GM18502 (cell line): ENCODE data around the gene CPED1.
"Not testable (repeated sequence)": the region's sequence is repeated elsewhere in the genome, so short reads cannot be mapped to it uniquely, and the experiment has no call there.

ENCODE experiments used
- ATAC-seq: cut with Tn5 transposase; IDR thresholded peaks from one replicate; pipeline ENCODE4 v1.9.1; 2021; ENCODE audit warnings: mild to moderate bottlenecking; ENCODE audit not compliant: unreplicated experiment, poor library complexity

The CPED1 gene

GRCh38 chr7:121198502-121198901, 210.0 kb downstream of the CPED1 start:
- no peak for ATAC-seq

GRCh38 chr7:121202125-121202524, 213.6 kb downstream of the CPED1 start:
- no peak for ATAC-seq

- no peak for ATAC-seq
Observed at GRCh38 chr7:121202834-121203233, 214.3 kb downstream of the CPED1 start.

GRCh38 chr7:121204537-121204936, 216.0 kb downstream of the CPED1 start:
- no peak for ATAC-seq

- ATAC-seq, result no peak
Observed at GRCh38 chr7:121205777-121206176, 217.3 kb downstream of the CPED1 start.

GRCh38 chr7:121211253-121211652, 222.7 kb downstream of the CPED1 start:
- ATAC-seq, result no peak

- no peak for ATAC-seq
Observed at GRCh38 chr7:121212036-121212435, 223.5 kb downstream of the CPED1 start.

GRCh38 chr7:121214657-121215056, 226.1 kb downstream of the CPED1 start:
- ATAC-seq, result no peak

- no peak for ATAC-seq
Observed at GRCh38 chr7:121219026-121219425, 230.5 kb downstream of the CPED1 start.

GRCh38 chr7:121221108-121221507, 232.6 kb downstream of the CPED1 start:
- ATAC-seq, result not testable (repeated sequence)

GRCh38 chr7:121228779-121229178, 240.3 kb downstream of the CPED1 start:
- ATAC-seq, result no peak

- ATAC-seq, result no peak
Observed at GRCh38 chr7:121235201-121235600, 246.7 kb downstream of the CPED1 start.

GRCh38 chr7:121237601-121238000, 249.1 kb downstream of the CPED1 start:
- ATAC-seq, result no peak

GRCh38 chr7:121244120-121244870, 255.8 kb downstream of the CPED1 start:
- no peak for ATAC-seq

- ATAC-seq, result not testable (repeated sequence)
Observed at GRCh38 chr7:121251367-121251766, 262.9 kb downstream of the CPED1 start.

- not testable (repeated sequence) for ATAC-seq
Observed at GRCh38 chr7:121252523-121253235, 264.2 kb downstream of the CPED1 start.

- no peak for ATAC-seq
Observed at GRCh38 chr7:121259826-121260225, 271.3 kb downstream of the CPED1 start.

- ATAC-seq, result no peak
Observed at GRCh38 chr7:121261207-121261884, 272.8 kb downstream of the CPED1 start.

GRCh38 chr7:121262221-121262620, 273.7 kb downstream of the CPED1 start:
- ATAC-seq, result no peak

- ATAC-seq, result no peak
Observed at GRCh38 chr7:121262969-121263368, 274.5 kb downstream of the CPED1 start.

GRCh38 chr7:121266307-121266894, 277.9 kb downstream of the CPED1 start:
- no peak for ATAC-seq
